ENCODE data around the gene SAE1. TPM values are rescaled to one million over a fixed set of nuclear protein-coding genes. Genes with fewer than 3 reads are reported as not detected.
A peak's percentile ranks its signal among the peaks of the same experiment; 100 is the strongest.
"Not testable (repeated sequence)": the region's sequence is repeated elsewhere in the genome, so short reads cannot be mapped to it uniquely, and the experiment has no call there.

The SAE1 gene
- total and polyA plus RNA-seq, 2 donors from 2014 or later = 39.5 to 49.4 TPM

DNA sequence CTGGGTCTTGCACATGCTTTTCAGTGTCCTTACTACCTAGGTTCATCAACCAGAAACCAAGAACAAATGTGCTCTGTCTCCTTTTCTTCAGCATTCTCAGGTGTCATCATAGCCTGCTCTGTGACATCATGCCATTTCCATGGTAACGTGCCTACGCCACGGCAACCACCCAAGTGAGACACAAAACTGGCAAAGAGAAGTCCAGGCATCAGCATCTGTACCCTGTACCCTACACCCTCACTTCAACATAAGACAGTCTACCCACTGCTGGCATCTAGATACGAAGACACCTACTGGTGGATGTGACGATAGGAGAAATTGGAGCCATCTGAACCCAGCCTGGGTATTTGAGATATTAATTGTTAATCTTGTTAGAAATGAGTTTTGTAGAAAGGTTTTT, 30.3 kb upstream of the SAE1 start:
- Histone ChIP-seq H3K4me1 (ENCODE audit: control insufficient read depth in 2 of 3, insufficient read depth in 2 of 3, low read depth in 1 of 3, low read length in 3 of 3) (peaks cover 0 to 18% (median 8%) of the 10 kb centered on the region in 3 donors), H3K4me3 (ENCODE audit: low read length in 3 of 3) (no peak overlapping the region), H3K27ac (ENCODE audit: low read depth in 2 of 2, low read length in 2 of 2) (no peak overlapping the region), H3K9me3 (ENCODE audit: control insufficient read depth in 2 of 3, insufficient read depth in 1 of 3, low read length in 3 of 3) (no peaks in the 10 kb centered on the region), H3K27me3 (ENCODE audit: control insufficient read depth, insufficient read depth, low read length) (no peaks in the 10 kb centered on the region), H3K9ac (ENCODE audit: low read length in 3 of 3) (no peak overlapping the region), H3K36me3 (ENCODE audit: control insufficient read depth in 2 of 3, insufficient read depth in 3 of 3, low read length in 3 of 3) (no peaks in the 10 kb centered on the region)
- peak in 1 of 5 donors; percentile 22 for DNase-seq
- FAIRE-seq = no peak
- intact Hi-C loops (cut with DNase I) = no loop called here
- TF ChIP-seq, protein P1, sequence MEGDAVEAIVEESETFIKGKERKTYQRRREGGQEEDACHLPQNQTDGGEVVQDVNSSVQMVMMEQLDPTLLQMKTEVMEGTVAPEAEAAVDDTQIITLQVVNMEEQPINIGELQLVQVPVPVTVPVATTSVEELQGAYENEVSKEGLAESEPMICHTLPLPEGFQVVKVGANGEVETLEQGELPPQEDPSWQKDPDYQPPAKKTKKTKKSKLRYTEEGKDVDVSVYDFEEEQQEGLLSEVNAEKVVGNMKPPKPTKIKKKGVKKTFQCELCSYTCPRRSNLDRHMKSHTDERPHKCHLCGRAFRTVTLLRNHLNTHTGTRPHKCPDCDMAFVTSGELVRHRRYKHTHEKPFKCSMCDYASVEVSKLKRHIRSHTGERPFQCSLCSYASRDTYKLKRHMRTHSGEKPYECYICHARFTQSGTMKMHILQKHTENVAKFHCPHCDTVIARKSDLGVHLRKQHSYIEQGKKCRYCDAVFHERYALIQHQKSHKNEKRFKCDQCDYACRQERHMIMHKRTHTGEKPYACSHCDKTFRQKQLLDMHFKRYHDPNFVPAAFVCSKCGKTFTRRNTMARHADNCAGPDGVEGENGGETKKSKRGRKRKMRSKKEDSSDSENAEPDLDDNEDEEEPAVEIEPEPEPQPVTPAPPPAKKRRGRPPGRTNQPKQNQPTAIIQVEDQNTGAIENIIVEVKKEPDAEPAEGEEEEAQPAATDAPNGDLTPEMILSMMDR (IDR thresholded peaks at IDR 0.05; ENCODE audit: borderline replicate concordance, extremely low read depth, insufficient read depth) = no peak

DNA sequence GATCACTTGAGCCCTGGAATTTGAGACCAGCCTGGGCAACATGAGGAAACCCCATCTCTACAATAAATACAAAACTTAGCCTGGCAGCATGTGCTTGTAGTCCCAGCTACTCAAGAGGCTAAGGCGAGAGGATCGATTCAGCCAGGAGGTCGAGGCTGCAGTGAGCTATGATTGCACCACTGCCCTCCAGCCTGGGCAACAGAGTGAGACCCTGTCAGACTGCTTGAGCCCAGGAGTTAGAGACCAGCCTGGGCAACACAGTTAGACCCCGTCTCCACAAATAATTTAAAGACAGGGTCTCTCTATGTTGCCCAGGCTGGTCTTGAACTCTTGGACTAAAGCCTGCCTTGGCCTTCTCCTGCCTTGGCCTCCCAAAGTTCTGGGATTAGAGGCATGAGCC, 29.5 kb upstream of the SAE1 start:
- FAIRE-seq; H3K9ac ChIP-seq (ENCODE audit: low read length in 3 of 3); intact Hi-C loops (cut with DNase I); DNase-seq; H3K9me3 ChIP-seq (ENCODE audit: control insufficient read depth in 2 of 3, insufficient read depth in 1 of 3, low read length in 3 of 3); H3K27me3 ChIP-seq (ENCODE audit: control insufficient read depth, insufficient read depth, low read length); H3K36me3 ChIP-seq (ENCODE audit: control insufficient read depth in 2 of 3, insufficient read depth in 3 of 3, low read length in 3 of 3); H3K4me3 ChIP-seq (ENCODE audit: low read length in 3 of 3); H3K27ac ChIP-seq (ENCODE audit: low read depth in 2 of 2, low read length in 2 of 2): not testable (repeated sequence)
- peaks cover 0 to 14% (median 8%) of the 10 kb centered on the region in 3 donors for H3K4me1 ChIP-seq (ENCODE audit: control insufficient read depth in 2 of 3, insufficient read depth in 2 of 3, low read depth in 1 of 3, low read length in 3 of 3)

DNA sequence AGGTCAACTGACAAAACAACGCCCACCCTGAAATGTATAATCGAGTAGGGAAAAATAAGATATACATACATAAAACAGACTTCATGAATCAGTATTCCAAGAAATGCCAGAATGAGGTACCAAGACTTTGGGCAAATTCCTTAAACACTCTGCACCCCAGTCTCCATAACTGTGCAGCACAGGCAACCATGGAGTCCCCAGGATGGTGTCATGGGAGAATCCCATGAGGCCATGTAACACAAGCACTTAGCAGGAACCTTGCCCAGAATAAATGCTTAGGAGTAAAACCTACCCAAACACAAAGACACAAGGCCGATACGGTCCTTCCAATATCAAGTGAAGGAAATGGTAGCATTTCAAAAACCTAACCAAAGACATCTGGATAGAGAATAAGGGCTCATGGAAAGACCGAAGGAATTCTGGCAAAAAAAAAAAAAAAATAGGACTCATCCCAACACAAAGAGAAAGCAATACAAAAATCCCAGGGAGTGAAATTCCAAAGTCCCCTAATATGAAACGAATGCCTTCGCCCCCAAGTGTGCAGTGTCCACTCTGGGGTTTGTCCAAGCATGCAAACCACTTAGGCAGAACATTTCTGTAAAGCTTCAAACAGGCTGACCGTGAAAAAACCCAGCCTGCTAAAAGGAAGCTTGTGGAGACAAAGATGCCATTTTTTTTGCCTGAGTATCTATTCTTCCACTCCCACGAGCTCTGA, 28.1 kb upstream of the SAE1 start:
- TF ChIP-seq, protein P1 (IDR thresholded peaks at IDR 0.05; ENCODE audit: borderline replicate concordance, extremely low read depth, insufficient read depth) = no peak
- no peaks in the 10 kb centered on the region for H3K9me3 ChIP-seq (ENCODE audit: control insufficient read depth in 2 of 3, insufficient read depth in 1 of 3, low read length in 3 of 3)
- no peaks in the 10 kb centered on the region for H3K27me3 ChIP-seq (ENCODE audit: control insufficient read depth, insufficient read depth, low read length)
- no peak overlapping the region for H3K27ac ChIP-seq (ENCODE audit: low read depth in 2 of 2, low read length in 2 of 2)
- H3K36me3 ChIP-seq (ENCODE audit: control insufficient read depth in 2 of 3, insufficient read depth in 3 of 3, low read length in 3 of 3) = no peaks in the 10 kb centered on the region
- H3K4me1 ChIP-seq (ENCODE audit: control insufficient read depth in 2 of 3, insufficient read depth in 2 of 3, low read depth in 1 of 3, low read length in 3 of 3) = peaks cover 0 to 13% (median 13%) of the 10 kb centered on the region in 3 donors
- FAIRE-seq (no peak), DNase-seq (peak in 2 of 5 donors; percentile 27 to 66)
- H3K4me3 ChIP-seq (ENCODE audit: low read length in 3 of 3) = no peak overlapping the region
- intact Hi-C loops (cut with DNase I) = no loop called here
- no peak overlapping the region for H3K9ac ChIP-seq (ENCODE audit: low read length in 3 of 3)

DNA sequence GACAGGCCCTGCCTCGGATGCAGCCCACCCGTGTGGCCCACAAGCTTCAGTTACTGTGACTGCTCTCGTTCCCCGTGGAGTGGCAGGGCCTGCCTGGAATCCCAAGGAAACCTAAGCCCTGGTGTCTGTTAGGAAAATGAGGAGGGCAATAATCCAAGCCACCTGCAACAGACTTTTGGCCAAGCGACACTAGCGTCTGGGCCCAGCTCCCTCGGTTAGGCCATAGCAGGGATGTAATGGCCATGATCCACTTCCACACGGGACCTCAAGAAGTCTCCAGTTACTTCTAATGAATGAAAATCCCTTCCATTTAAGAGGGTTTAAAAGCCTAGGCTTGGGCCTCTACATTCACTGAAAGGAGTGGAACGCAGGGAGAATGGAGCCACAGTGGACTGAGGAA, 26.0 kb upstream of the SAE1 start:
- no peaks in the 10 kb centered on the region for H3K36me3 ChIP-seq (ENCODE audit: control insufficient read depth in 2 of 3, insufficient read depth in 3 of 3, low read length in 3 of 3)
- H3K27ac ChIP-seq (ENCODE audit: low read depth in 2 of 2, low read length in 2 of 2) = no peak overlapping the region
- no peak for FAIRE-seq
- peak in 1 of 5 donors; percentile 17 for DNase-seq
- peaks cover 0 to 21% (median 19%) of the 10 kb centered on the region in 3 donors for H3K4me1 ChIP-seq (ENCODE audit: control insufficient read depth in 2 of 3, insufficient read depth in 2 of 3, low read depth in 1 of 3, low read length in 3 of 3)
- TF ChIP-seq, protein P1 (IDR thresholded peaks at IDR 0.05; ENCODE audit: borderline replicate concordance, extremely low read depth, insufficient read depth) = no peak
- H3K9ac ChIP-seq (ENCODE audit: low read length in 3 of 3) = no peak overlapping the region
- no peaks in the 10 kb centered on the region for H3K9me3 ChIP-seq (ENCODE audit: control insufficient read depth in 2 of 3, insufficient read depth in 1 of 3, low read length in 3 of 3)
- intact Hi-C loops (cut with DNase I) = no loop called here
- no peaks in the 10 kb centered on the region for H3K27me3 ChIP-seq (ENCODE audit: control insufficient read depth, insufficient read depth, low read length)
- H3K4me3 ChIP-seq (ENCODE audit: low read length in 3 of 3) = no peak overlapping the region

All from kidney (tissue), 14 donors.